Stimulated activated CD4-positive, alpha-beta T cell treated with anti-CD3 and anti-CD28 coated beads, Interleukin-2, amount 100 ng/mL, for 24 hours (primary cell): ENCODE data around the gene CDK4.
"Not testable (repeated sequence)": the region's sequence is repeated elsewhere in the genome, so short reads cannot be mapped to it uniquely, and the experiment has no call there.

Experiments
- DNase-seq, 2 donors: peaks; one replicate each; pipeline ENCODE4 v3.0.0-alpha.2; 2020

Gene CDK4

DNA sequence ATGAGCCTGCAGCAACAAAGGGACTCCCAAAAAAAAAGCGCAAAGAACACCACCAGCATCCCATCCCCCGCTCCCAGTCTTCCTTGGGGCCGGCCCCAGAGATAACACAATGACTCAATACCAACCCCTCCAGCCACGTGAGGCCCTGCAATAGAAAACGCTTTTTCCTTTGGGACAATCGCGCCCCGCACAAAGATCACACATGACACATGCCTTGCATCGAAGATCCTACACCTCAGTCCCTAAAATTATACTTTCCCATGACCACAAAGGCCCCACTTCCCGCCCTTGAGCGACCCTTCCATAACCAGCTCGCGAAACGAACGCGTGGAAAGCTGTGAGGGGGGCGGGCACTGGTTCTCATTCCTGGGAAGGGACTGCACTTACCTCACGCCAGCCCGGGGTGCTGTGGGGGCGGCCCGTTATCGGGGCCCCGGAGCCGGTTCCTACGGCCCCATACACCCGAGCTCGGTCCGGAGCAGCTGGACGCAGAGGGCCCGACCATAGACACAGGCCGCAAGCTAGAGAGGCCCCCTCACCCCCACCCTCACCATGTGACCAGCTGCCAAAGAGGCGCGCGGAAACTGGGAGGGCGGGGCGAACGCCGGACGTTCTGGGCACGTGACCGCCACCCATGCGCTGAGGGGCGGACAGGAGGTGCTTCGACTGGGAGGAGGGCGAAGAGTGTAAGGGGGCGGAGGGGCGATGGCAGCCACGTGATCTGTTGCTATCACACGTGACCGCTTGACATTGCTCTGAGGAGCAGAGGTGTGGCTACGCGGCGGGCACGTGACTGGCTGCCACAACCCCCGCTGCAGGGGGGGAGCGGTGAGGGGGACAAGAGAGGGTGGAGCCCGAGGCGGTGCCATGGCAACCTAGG lies at the start of gene CDK4:
Gene CDK4 (minus strand): TSS at position 523 of the 880 bp plus-strand sequence. CDS start 593 bp downstream, outside the sequence.
- DNase-seq: peak; percentile 97 to 98

- DNase-seq: no peak
These were observed 48.9 kb upstream of the CDK4 start for GRCh38 chr12:57800965-57801364.

- DNase-seq: no peak
These were observed 45.8 kb upstream of the CDK4 start for GRCh38 chr12:57797933-57798332.

- DNase-seq: no peak
These were observed 44.9 kb upstream of the CDK4 start for GRCh38 chr12:57796996-57797395.

DNA sequence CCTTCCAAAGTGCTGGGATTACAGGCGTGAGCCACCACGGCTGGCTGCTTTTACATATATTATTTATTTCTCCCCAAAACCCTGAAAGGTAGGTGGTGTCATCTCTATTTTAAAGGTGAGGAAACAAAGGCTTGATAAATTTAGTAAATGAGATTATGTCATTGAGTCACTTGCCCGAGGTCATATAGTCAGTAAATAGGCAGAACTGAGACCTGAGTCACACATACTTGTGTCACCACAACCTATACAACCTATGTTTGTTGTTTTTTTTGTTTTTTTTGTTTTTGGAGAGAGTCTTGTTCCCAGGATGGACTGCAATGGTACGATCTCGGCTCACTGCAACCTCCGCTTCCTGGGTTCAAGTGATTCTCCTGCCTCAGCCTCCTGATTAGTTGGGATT lies 43.2 kb upstream of the CDK4 start:
- DNase-seq: no peak

DNA sequence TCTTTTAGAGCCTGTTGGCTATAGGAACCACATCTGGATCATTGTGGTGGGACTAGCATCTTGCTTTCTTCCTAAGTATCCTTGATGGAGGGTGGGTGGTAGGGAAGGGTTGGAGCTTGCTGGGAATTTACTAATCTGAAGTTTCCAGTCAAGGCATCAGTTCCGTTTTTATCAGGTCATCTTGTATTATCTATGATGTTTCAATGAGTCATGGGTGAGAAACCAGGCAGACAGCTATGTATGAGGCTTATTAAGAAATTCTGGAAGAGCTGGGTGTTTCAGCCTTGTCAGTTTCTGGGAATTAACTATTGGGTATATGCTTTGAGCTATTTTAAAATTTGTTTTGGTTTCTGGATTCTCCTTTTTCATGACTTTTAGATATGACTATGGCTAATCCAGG lies 41.8 kb upstream of the CDK4 start:
- no peak for DNase-seq

DNA sequence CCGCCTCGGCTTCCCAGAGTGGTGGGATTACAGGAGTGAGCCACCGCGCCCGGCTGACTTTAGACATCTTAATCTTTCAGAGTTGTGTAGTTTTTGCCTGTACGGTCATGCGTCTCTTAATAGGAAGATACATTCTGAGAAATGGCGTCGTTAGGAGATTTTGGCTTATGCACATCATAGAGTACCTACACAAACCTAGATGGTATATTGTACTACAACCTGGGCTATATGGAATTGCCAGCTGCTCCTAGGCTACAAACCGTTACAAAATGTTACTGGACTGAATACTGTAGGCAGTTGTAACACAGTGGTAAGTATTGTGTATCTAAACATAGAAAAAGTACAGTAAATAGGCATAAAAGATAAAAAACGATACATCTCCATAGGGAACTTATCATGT lies 31.8 kb upstream of the CDK4 start:
- no peak for DNase-seq

DNA sequence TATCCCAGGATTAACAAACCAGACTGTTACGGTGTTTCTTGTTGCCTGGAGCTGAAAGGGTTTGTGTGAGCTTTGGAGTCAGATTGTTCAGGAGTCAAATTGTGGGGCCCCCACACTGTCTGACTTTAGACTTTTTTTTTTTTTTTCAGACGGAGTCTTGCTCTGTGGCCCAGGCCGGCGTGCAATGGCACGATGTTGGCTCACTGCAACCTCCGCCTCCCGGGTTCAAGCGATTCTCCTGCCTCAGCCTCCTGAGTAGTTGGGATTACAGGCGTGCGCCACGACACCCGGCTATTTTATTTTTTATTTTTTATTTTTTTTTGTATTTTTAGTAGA lies 31.3 kb upstream of the CDK4 start:
- DNase-seq: no peak

DNA sequence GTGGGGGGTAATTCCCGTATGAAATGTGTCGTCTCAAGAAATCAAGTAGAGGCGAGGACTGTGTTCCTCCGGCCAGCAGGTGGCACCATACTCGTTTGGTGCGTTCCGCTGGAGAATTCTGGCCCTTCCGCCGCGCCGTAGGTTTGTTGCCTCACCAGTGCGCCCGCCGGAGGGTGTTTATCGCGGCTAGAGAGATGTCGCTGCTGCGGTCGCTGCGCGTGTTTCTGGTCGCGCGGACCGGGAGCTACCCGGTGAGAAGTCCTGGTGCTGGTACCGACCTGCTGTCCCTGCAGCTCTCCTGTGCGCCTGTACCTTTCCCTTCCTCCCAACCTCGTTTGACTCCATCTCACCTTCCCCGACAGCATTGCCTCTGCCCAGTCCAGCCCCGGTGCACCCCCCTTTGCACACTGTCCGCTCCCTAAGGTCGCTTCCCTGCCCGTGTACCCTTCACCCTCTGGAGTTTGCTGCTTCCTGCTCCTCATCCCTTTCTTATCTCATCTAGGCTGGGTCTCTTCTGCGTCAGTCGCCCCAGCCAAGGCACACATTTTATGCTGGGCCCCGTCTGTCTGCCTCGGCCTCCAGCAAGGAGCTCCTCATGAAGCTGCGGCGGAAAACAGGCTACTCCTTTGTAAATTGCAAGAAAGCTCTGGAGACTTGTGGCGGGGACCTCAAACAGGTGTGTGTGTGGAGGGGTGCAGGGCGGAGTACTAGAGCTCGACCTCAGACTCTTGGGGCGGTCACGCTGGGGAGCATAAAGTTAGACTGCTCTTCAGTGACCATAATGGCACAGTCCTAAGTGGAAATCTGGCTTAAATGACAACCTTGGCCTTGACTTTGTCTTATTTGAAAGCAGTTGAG lies 30.7 kb upstream of the CDK4 start, which contains the start of gene TSFM:
Gene TSFM (plus strand): TSS at position 180 of the 858 bp plus-strand sequence. CDS start 15 bp downstream, at position 195.
- peak; percentile 99 for DNase-seq

DNA sequence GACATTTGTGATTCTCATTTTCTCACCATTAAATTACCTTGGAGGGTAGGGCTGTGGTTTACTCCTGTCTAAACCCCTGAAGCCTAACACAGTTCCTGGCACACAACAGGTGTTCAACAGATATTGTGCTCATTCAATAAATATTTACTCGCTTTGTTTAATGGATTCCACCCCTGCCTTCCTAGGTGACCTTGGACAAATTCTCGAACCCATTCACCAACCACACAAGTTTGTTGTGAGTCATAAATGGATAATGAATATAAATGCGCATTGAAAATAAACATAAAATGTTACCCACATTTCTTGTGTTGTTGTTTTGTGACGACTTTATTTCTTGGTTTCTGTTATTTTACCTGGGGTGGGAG lies 30.1 kb upstream of the CDK4 start:
- no peak for DNase-seq

- DNase-seq: no peak
These were observed 29.7 kb upstream of the CDK4 start for GRCh38 chr12:57781801-57782200.

DNA sequence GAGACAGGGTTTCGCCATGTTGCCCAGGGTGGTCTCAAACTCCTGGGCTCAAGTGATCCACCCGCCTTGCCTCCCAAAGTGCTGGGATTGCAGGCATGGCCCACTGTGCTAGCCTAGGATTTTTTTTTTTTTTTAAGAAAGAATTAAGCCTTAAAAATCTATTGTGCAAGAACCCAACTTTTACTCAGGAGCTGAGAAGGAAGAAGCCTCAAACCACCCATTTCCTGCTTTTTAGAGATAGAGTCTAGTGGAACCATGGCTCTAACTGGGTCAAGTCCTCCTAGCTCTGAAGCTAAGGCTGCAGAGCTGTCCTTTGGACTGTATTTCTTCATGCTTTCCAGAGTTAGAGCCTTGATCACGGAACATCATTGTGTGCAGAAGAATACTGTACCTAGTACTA lies 29.1 kb upstream of the CDK4 start:
- no peak for DNase-seq

- no peak for DNase-seq
These were observed 28.3 kb upstream of the CDK4 start for GRCh38 chr12:57780284-57780897.

DNA sequence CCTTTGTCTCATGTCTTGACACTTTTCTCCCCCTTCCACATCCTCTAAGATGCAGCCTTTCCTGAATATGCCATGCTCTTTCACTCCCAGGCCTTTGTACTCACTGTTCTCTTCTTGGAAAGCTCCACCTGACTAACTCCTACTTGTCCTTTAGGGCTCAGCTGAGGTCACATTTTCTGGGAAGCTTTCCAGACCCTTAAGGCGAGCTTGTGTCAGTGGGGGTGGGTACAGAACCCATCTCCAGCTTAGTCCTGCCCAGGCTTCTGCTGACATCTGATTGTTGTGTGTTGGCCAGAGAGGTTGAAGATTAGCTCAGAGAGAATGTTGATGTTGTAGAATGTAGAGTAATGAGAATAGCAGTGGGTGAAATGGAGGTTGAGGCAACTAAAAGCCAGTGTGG lies 27.6 kb upstream of the CDK4 start:
- DNase-seq: no peak

GRCh38 chr12:57777911-57778310 lies 25.8 kb upstream of the CDK4 start:
- DNase-seq: no peak

DNA sequence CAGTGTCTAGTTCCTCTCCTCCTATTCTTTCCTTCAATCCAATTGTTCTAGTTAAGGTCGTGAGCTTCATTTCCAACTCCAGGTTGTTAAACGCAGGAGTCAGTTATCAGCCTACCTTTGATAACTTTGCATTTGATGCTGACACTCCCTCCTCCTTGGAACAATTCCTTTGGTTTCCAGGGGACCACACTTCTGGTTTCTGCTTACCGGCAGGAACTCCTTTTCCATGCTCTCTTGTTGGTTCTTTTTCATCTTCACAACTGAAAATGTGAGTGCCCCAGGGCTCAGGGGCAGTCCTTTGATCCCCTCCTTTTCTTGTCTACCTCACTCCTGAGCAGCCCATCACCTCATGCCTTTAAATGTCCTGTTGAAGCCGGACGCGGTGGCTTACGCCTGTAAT lies 25.3 kb upstream of the CDK4 start:
- DNase-seq: no peak

- DNase-seq: no peak
These were observed 24.1 kb upstream of the CDK4 start for GRCh38 chr12:57776247-57776587.

GRCh38 chr12:57775563-57776246 lies 23.6 kb upstream of the CDK4 start:
- no peak for DNase-seq

DNA sequence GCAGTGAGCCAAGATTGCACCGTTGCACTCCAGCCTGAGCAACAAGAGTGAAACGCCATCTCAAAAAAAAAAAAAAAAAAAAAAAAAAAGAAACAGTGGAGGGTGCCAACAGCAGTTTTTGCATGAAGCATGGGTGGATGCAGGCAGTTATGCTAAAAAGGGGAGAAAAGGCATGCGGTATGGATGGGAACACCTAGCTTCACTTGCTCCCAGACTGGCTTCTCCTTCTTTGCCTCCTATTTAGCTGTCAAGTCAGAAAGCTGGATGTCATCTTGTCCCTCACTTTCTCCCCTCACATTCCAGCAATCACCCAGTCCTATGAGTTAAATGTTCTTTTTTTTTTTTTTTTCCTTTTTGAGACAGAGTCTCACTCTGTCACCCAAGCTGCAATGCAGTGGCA lies 22.9 kb upstream of the CDK4 start:
- DNase-seq: no peak

DNA sequence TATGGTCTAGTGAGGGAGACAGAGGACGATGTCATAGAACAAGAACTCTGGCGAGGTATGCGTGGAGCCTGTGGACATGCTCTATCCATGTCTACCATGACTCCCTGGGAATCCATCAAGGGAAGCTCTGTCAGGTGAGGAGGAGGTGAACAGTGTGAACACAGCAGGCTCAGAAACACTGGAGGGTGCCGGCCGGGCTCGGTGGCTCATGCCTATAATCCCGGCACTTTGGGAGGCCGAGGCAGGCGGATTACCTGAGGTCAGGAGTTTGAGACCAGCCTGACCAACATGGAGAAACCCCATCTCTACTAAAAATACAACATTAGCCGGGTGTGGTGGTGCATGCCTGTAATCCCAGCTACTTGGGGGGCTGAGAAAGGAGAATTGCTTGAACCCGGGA lies 22.5 kb upstream of the CDK4 start:
- not testable (repeated sequence) for DNase-seq

DNA sequence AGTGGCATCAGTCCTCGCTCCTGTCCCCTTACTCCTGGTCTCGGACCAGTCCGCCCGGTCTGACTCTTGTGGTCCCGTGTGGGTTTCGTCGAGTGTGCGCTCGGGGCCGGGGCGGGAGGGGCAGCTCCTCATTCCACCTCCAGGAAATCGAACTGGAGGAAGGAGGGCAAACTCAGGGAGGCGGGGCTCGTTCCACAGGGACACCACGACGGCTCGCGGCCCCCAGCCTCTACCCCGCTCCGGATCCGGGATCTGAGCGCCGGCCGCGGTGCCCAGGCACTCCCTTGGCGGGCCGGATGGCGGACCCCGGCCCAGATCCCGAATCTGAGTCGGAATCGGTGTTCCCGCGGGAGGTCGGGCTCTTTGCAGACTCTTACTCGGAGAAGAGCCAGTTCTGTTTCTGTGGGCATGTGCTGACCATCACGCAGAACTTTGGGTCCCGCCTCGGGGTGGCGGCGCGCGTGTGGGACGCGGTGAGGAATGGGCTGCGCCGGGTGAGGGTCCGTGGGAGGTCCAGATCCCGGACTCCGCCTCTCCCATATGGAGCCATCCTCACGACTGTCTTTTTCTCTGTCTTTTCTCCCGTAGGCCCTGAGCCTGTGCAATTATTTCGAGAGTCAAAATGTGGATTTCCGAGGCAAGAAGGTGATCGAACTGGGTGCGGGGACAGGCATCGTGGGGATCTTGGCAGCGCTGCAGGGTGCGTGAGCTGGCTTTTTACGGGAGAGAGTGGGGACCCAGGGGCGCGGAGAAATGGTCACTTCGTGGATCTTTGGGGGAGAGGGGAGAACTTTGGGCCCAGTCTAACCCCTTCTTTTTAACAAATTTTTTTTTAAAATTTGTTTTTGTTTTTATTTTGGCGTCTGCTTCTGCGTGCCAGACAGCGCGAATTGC lies 20.6 kb upstream of the CDK4 start, which contains the start of gene EEF1AKMT3:
Gene EEF1AKMT3 (plus strand): TSS at position 186 of the 894 bp plus-strand sequence. CDS start 111 bp downstream, at position 297.
- peak in 1 of 2 donors; percentile 53 for DNase-seq
